ENCODE results near the gene FBXO41.

FBXO41 gene

GRCh38 chr2:73255907-73256617 is 28.2 kb downstream of the FBXO41 start:
- peak overlapping the region; percentile 67 for H3K27ac ChIP-seq
- TF ChIP-seq CTCF (conservative IDR thresholded peaks at IDR 0.05), result no peak

GRCh38 chr2:73255007-73255644 is 29.2 kb downstream of the FBXO41 start:
- no peak for TF ChIP-seq CTCF (conservative IDR thresholded peaks at IDR 0.05)
- H3K27ac ChIP-seq, result peak overlapping the region; percentile 67

- peak overlapping the region; percentile 67 for H3K27ac ChIP-seq
- no peak for TF ChIP-seq CTCF (conservative IDR thresholded peaks at IDR 0.05)
These were observed 29.8 kb downstream of the FBXO41 start for GRCh38 chr2:73254343-73255006.

- H3K27ac ChIP-seq, result peak overlapping the region; percentile 67
- no peak for TF ChIP-seq CTCF (conservative IDR thresholded peaks at IDR 0.05)
These were observed 30.4 kb downstream of the FBXO41 start for GRCh38 chr2:73253901-73254300.

- peak overlapping the region; percentile 67 for H3K27ac ChIP-seq
- no peak for TF ChIP-seq CTCF (conservative IDR thresholded peaks at IDR 0.05)
These were observed 30.9 kb downstream of the FBXO41 start for GRCh38 chr2:73253400-73253799.

- peak overlapping the region; percentile 67; the same call in 1 of the 2 replicates for H3K27ac ChIP-seq
- no peak for TF ChIP-seq CTCF (conservative IDR thresholded peaks at IDR 0.05)
These were observed 31.8 kb downstream of the FBXO41 start for GRCh38 chr2:73252238-73253027.

Data from VCaP (cell line).